ENCODE results near the gene ALOX5AP. TPM values are rescaled to one million over a fixed set of nuclear protein-coding genes. Genes with fewer than 3 reads are reported as not detected.

The ALOX5AP gene
- total RNA-seq, 6 experiments from 2014 or later: 0.53 to 6.7 (median 3.7) TPM

GRCh38 chr13:30799356-30799824, 64.0 kb downstream of the ALOX5AP start:
- Histone ChIP-seq H3K27me3 (no peaks in the 10 kb centered on the region), H3K4me1 (peaks cover 0 to 19% (median 7%) of the 10 kb centered on the region in 4 donors), H3K36me3 (no peaks in the 10 kb centered on the region), H3K9me3 (no peaks in the 10 kb centered on the region), H3K4me3 (no peak overlapping the region), H3K27ac (no peak overlapping the region)
- DNase-seq (no peak), ATAC-seq (no peak)
- TF ChIP-seq CTCF (IDR thresholded peaks at IDR 0.05): no peak
- TF ChIP-seq POLR2A (IDR thresholded peaks at IDR 0.05): no peak
- intact Hi-C loops (cut with DNase I): loop anchor here in 1 of 2 donors (10.0 kb wide), 1 partner anchor 655 kb away; no protein-coding TSS in a partner anchor
- 80% methylated on average over 12 of the region's 12 CpGs for WGBS (ENCODE audit: insufficient coverage, low coverage, low lambda C conversion rate, missing lambda C conversion rate)

GRCh38 chr13:30800107-30800506, 64.8 kb downstream of the ALOX5AP start:
- no peak for DNase-seq
- H3K4me3 ChIP-seq: no peak overlapping the region
- H3K36me3 ChIP-seq: no peaks in the 10 kb centered on the region
- intact Hi-C loops (cut with DNase I): loop anchor here in 1 of 2 donors (5.0 kb wide), 1 partner anchor 118 kb away; no protein-coding TSS in a partner anchor
- ATAC-seq: no peak
- no peaks in the 10 kb centered on the region for H3K27me3 ChIP-seq
- peaks cover 0 to 24% (median 9%) of the 10 kb centered on the region in 4 donors for H3K4me1 ChIP-seq
- H3K9me3 ChIP-seq: no peaks in the 10 kb centered on the region
- no peak overlapping the region for H3K27ac ChIP-seq
- no peak for TF ChIP-seq CTCF (IDR thresholded peaks at IDR 0.05)
- TF ChIP-seq POLR2A (IDR thresholded peaks at IDR 0.05): no peak
- WGBS (ENCODE audit: insufficient coverage, low coverage, low lambda C conversion rate, missing lambda C conversion rate): 77% methylated on average over 2 of the region's 2 CpGs

GRCh38 chr13:30802501-30802900, 67.2 kb downstream of the ALOX5AP start:
- Histone ChIP-seq H3K4me3 (no peak overlapping the region), H3K27ac (peak overlapping the region in 1 of 3 donors; percentile 70), H3K9me3 (no peaks in the 10 kb centered on the region), H3K4me1 (peaks cover 0 to 27% (median 11%) of the 10 kb centered on the region in 4 donors), H3K27me3 (no peaks in the 10 kb centered on the region), H3K36me3 (no peaks in the 10 kb centered on the region)
- intact Hi-C loops (cut with DNase I): loop anchor here in 1 of 2 donors (5.0 kb wide), 1 partner anchor 120 kb away; no protein-coding TSS in a partner anchor
- WGBS (ENCODE audit: insufficient coverage, low coverage, low lambda C conversion rate, missing lambda C conversion rate): 43% methylated on average over 5 of the region's 5 CpGs
- DNase-seq (no peak), ATAC-seq (no peak)
- TF ChIP-seq CTCF (IDR thresholded peaks at IDR 0.05) (no peak), POLR2A (IDR thresholded peaks at IDR 0.05) (no peak)

- 11% methylated on average over 14 of the region's 32 CpGs for WGBS (ENCODE audit: insufficient coverage, low coverage, low lambda C conversion rate, missing lambda C conversion rate)
- DNase-seq (peak; percentile 92 to 95 (median 94)), ATAC-seq (peak; percentile 95 to 97 (median 97))
- Histone ChIP-seq H3K4me3 (peak overlapping the region; percentile 48 to 68 (median 50)), H3K27ac (peak overlapping the region; percentile 61 to 80 (median 70)), H3K27me3 (no peaks in the 10 kb centered on the region), H3K4me1 (peaks cover 0 to 27% (median 11%) of the 10 kb centered on the region in 4 donors), H3K9me3 (no peaks in the 10 kb centered on the region), H3K36me3 (no peaks in the 10 kb centered on the region)
- TF ChIP-seq POLR2A (IDR thresholded peaks at IDR 0.05) (peak; percentile 67), CTCF (IDR thresholded peaks at IDR 0.05) (peak; percentile 95 to 99 (median 98))
- intact Hi-C loops (cut with DNase I): loop anchor here in 1 of 2 donors (5.0 kb wide), 1 partner anchor 121 kb away; no protein-coding TSS in a partner anchor
Observed at GRCh38 chr13:30802953-30803478, 67.7 kb downstream of the ALOX5AP start.

Data from right lobe of liver (tissue), 6 donors.